ENCODE data around the gene TFG. TPM values are rescaled to one million over a fixed set of nuclear protein-coding genes. Genes with fewer than 3 reads are reported as not detected.

The TFG gene
- total RNA-seq, 3 donors from 2014 or later = 82.0 to 125 (median 95.2) TPM

- ATAC-seq (no peak), DNase-seq (no peak)
- intact Hi-C loops (cut with DNase I, micrococcal nuclease) = no loop called here
- no peak for TF ChIP-seq CTCF (IDR thresholded peaks at IDR 0.05)
- Histone ChIP-seq H3K36me3 (ENCODE audit: low read depth) (peaks cover 6% of the 10 kb centered on the region), H3K4me1 (ENCODE audit: low read depth) (peaks cover 14% of the 10 kb centered on the region), H3K9me3 (no peaks in the 10 kb centered on the region), H3K4me3 (no peak overlapping the region)
Observed at GRCh38 chr3:100719136-100719535, 9.8 kb downstream of the TFG start.

DNA sequence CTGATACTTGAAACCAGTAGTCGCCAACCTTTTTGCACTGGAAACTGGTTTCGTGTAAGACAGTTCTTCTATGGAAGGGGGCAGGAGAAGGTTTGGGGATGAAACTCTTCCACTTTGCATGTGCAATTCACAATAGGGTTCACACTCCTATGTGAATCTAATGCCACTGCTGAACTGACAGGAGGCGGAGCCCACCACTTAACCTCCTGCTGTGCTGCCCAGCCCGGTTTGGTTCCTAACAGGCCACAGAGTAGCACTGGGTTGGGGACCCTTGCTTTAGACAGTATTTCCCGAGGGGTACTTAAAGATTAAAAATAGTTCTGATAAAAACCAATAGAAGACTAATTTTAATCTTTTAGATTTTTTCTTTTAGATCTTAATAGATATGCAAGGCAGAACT, 11.1 kb downstream of the TFG start:
- no peak for TF ChIP-seq CTCF (IDR thresholded peaks at IDR 0.05)
- H3K9me3 ChIP-seq = no peaks in the 10 kb centered on the region
- no peak overlapping the region for H3K4me3 ChIP-seq
- no peak for DNase-seq
- peaks cover 6% of the 10 kb centered on the region for H3K36me3 ChIP-seq (ENCODE audit: low read depth)
- intact Hi-C loops (cut with DNase I, micrococcal nuclease) = no loop called here
- peaks cover 11% of the 10 kb centered on the region for H3K4me1 ChIP-seq (ENCODE audit: low read depth)
- ATAC-seq = no peak

DNA sequence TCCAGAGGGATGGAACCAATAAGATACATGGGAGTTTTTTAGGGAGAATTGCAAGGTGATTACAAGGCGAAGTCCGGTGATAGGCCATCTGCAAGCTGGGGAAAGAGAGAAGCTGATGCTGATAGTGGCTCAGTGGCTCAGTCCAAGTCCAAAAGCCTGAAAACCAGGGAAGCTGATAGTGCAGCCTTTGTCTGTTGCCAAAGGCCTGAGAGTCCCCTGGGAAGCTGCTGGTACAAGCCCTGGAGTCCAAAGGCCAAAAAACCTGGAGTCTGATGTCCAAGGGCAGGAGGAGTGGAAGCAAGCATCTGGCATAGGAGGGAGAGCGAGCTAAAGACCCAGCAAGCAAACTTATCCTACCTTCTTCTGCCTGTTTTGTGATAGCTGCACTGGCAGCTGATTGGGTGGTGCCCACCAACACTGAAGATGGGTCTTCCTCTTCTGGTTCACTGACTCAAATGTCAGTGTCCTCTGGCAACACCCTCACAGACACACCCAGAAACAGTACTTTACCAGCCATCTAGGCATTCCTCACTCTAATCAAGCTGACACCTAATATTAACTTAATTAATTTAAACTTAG, 16.7 kb downstream of the TFG start:
- no peak overlapping the region for H3K4me3 ChIP-seq
- no peaks in the 10 kb centered on the region for H3K9me3 ChIP-seq
- peaks cover 6% of the 10 kb centered on the region for H3K36me3 ChIP-seq (ENCODE audit: low read depth)
- intact Hi-C loops (cut with DNase I, micrococcal nuclease) = no loop called here
- DNase-seq (no peak), ATAC-seq (no peak)
- TF ChIP-seq CTCF (IDR thresholded peaks at IDR 0.05) = no peak
- H3K4me1 ChIP-seq (ENCODE audit: low read depth) = no peaks in the 10 kb centered on the region

DNA sequence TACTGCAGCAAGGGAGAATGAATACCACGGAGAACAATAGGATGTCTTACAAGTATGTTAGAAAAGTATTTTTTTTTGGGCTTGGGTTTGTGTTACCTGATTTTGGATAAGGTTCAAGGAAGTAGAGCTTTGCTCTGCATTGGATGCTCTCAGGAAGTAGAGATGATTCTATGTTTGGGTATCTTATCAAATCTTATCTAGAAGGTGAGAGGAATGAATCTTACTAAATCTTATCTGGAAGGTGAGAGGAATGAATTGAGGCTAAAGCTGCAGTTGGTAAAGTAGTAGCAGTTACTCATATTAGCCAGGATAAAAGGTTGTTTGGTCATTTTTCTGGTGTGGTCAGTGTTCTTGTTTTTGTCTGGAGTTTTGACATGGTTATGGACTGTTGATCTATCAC, 17.4 kb downstream of the TFG start:
- intact Hi-C loops (cut with DNase I, micrococcal nuclease) = no loop called here
- no peak for TF ChIP-seq CTCF (IDR thresholded peaks at IDR 0.05)
- no peak for ATAC-seq
- H3K4me3 ChIP-seq = no peak overlapping the region
- no peaks in the 10 kb centered on the region for H3K9me3 ChIP-seq
- peaks cover 1% of the 10 kb centered on the region for H3K36me3 ChIP-seq (ENCODE audit: low read depth)
- no peak for DNase-seq
- H3K4me1 ChIP-seq (ENCODE audit: low read depth) = no peaks in the 10 kb centered on the region

DNA sequence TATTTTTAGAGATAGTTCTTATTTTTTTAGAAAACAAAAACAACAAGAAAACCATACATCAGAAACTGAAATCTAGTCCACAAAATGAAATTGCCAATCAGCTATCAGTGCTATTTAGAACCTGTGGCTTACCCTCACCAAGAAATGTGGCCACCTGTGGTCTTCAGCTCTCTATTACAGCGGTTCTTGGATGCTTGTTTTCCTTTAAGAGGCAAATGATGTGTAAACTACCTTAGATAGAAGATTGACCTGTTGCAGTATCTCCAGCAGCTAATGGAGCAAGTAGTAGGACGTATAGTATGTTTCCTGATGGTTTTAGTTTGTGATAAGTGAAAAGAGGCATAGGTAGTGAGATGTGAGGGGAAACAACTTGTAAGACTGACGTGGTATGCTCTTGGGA, 21.2 kb downstream of the TFG start:
- ATAC-seq = no peak
- no peak for TF ChIP-seq CTCF (IDR thresholded peaks at IDR 0.05)
- Histone ChIP-seq H3K36me3 (ENCODE audit: low read depth) (no peaks in the 10 kb centered on the region), H3K4me3 (no peak overlapping the region), H3K9me3 (no peaks in the 10 kb centered on the region), H3K4me1 (ENCODE audit: low read depth) (no peaks in the 10 kb centered on the region)
- DNase-seq = no peak
- intact Hi-C loops (cut with DNase I, micrococcal nuclease) = no loop called here

DNA sequence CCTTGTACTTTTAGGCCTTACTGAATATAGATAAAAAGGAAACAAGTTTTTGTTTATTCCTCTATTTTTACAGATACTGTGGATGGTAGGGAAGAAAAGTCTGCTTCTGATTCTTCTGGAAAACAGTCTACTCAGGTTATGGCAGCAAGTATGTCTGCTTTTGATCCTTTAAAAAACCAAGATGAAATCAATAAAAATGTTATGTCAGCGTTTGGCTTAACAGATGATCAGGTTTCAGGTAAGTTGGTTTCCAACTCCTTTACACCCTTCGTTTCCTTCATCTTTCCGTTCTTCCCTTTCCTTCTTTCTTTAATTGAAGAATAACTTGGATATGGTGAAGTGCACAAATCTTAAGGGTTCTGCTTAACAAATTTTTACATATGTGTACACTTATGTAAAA, 23.1 kb downstream of the TFG start:
- intact Hi-C loops (cut with DNase I, micrococcal nuclease) = no loop called here
- no peak for TF ChIP-seq CTCF (IDR thresholded peaks at IDR 0.05)
- Histone ChIP-seq H3K9me3 (no peaks in the 10 kb centered on the region), H3K4me1 (ENCODE audit: low read depth) (no peaks in the 10 kb centered on the region), H3K36me3 (ENCODE audit: low read depth) (no peaks in the 10 kb centered on the region), H3K4me3 (no peak overlapping the region)
- ATAC-seq (no peak), DNase-seq (no peak)
